COR-L47 (cell line): ENCODE data around the gene TDO2.
"Not testable (repeated sequence)": the region's sequence is repeated elsewhere in the genome, so short reads cannot be mapped to it uniquely, and the experiment has no call there.

Experiments used
- DNase-seq: peaks from one replicate; lab custom pipeline; 2025; lab: John Stamatoyannopoulos, UW

Gene TDO2

DNA sequence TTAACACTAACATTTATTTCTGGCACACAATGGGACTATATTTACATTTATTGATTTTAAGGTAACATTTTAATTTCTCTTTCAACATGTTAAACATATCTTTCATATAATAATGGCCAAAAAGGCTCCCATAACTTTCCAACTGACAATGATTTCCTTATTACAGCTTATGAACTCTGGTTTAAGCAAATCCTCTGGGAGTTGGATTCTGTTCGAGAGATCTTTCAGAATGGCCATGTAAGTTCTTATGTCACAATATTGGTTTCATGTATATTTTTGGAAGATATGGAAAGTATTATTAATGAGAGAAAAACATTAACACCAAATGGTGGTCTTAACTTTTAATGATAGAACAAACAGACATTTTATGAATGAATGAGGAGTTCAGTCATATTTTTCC is 4.1 kb downstream of the TDO2 start:
- DNase-seq, result no peak

DNA sequence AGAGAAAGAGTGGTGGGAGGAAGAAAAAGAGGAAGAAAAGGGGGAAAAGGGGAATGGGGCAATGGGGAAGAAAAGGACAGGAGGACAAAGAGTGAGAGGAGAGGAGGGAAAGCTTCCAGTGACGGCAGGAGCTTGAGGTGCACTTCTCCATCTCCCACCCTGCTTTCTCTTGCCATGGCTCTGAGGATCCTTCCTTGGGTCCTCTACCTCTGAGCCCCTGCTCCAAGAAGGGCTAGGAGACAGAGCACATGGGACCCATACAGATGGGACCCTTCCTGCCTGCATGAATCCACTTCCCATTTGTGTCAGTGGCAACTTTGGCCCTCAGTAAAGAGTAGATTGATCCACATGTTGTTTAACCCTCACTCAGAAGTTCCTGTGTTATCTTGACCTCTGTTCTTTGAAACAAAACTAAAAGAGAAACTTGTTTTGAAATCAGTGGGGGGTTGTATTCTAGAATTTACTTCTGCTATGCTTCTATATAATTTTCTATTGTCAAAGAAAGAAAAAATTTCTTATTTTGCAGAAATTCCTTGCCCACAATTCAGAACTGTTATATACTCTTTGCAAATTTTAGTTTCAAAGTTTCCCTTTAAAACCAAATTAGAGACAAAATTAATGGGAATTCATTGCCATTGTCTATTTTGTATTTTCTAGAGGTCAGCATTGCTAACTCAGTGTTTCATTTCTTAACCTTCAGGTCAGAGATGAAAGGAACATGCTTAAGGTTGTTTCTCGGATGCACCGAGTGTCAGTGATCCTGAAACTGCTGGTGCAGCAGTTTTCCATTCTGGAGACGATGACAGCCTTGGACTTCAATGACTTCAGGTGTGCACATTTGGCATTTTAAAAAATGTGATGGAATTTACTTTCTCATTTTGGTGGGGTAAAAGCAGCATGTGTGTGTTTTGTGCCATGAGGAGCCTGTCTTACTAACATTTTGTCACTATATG is 5.0 kb downstream of the TDO2 start:
- no peak for DNase-seq

- no peak for DNase-seq
Measured at GRCh38 chr4:155909615-155910226, 6.2 kb downstream of the TDO2 start.

- DNase-seq, result no peak
Measured at GRCh38 chr4:155911905-155912304, 8.4 kb downstream of the TDO2 start.

DNA sequence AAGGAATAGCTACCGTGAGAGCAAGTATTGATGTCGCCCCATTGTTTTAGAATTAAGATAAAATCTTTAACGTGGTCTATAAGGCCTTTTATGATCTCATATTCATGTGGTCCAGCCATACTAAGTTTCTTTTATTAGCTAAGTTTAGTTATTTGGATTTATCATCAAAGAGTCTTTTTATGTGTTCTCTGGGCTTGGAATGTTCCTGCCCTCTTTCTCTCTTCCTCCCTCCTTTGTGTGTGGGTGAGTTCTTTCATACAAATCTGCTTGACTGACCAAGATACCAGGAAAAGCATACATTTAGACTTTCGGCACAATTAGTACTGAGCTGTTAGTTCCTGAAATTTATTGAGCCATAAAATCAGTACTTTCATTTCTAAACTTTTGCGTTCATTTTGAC is 11.3 kb downstream of the TDO2 start:
- no peak for DNase-seq

DNA sequence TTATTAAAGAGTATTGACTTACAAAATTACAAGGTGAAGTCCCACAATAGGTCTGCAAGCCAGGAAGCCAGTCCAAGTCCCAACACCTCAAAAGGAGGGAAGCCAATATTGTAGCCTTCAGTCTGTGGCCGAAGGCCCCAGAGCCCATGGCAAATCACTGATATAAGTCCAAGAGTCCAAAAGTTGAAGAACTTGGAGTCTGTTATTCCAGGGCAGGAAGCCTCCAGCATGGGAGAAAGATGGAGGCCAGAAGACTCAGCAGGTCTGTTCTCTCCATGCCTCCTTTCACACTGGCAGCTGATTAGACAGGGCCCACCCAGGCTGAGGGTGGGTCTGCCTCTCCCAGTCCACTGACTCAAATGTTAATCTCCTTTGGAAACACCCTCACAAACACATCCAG is 18.1 kb downstream of the TDO2 start:
- no peak for DNase-seq

DNA sequence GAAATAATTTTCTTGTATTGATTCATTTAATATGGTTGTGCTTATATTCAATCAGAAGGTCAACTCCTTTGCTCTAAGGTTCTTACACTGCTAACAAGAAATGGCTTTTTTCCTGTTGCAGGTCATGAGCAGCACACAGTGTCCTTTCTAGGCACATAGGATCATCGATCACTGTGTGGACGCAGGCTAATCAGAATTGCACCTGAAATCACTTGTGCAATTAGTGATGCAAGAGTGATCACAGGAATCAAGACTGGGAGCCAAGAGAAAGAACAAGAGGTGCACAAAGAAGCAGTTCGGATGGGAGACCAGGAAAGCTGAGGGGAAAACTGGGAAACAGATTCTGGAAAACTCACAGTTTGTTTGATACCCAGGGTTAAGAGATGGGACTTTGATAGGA is 21.1 kb downstream of the TDO2 start:
- DNase-seq, result no peak

DNA sequence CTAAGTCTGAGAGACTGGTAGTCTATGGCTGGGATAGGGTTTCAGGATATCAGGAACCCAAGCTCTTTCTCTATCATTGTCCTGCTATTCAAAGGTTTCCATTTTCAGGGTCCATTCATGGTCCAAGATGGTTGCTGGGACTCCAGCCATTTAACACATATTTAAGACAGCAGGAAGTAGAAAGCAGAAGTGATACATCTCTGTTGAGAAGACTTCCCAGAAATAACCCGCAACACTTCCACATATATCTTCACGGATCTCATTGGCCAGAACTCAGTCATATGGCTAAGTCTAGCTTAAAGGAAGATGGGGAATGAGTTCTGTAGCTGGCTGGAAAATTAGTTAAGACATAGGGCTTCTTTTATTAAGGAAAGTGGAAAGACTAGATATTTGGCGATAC is 26.3 kb downstream of the TDO2 start:
- no peak for DNase-seq

DNA sequence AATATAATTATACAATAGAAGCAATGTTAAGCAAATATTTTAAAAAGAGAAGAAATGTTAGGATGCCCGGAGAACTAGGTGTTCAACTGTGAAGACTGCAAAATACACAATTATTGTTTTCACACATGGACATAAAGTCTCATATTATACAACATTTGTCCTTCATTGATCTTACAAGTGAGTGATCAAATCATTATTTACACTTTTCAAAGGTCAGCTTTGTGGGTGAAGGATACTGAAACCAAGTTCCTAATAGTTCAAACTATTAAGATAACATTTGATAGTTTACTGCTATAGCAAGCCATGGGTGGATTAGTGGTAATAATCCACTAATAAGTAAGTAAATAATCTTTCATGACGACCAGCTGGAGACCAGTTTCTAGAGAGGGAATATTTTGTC is 26.8 kb downstream of the TDO2 start:
- no peak for DNase-seq

DNA sequence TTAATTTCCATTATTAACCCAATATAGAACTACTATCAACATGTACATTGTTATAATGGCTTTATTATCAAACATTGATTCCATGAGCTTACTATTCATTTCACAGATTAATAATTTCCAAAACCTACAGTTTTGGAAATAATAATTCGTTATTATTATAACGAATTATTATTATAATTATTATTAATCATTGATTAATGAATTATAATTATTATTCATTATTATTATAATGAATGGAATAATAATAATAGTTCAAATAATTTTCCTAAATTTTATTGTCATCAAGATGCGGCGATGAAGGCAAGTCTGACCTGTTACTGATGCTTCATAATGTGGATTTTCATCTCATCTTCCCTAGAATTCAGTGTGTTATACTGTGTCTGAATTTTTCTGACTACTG is 28.1 kb downstream of the TDO2 start:
- no peak for DNase-seq

GRCh38 chr4:155934634-155935033 is 31.1 kb downstream of the TDO2 start:
- DNase-seq, result not testable (repeated sequence)

- no peak for DNase-seq
Measured at GRCh38 chr4:155935389-155935986, 32.0 kb downstream of the TDO2 start.

GRCh38 chr4:155941085-155941790 is 37.7 kb downstream of the TDO2 start:
- DNase-seq, result no peak

GRCh38 chr4:155941820-155942219 is 38.3 kb downstream of the TDO2 start:
- no peak for DNase-seq

DNA sequence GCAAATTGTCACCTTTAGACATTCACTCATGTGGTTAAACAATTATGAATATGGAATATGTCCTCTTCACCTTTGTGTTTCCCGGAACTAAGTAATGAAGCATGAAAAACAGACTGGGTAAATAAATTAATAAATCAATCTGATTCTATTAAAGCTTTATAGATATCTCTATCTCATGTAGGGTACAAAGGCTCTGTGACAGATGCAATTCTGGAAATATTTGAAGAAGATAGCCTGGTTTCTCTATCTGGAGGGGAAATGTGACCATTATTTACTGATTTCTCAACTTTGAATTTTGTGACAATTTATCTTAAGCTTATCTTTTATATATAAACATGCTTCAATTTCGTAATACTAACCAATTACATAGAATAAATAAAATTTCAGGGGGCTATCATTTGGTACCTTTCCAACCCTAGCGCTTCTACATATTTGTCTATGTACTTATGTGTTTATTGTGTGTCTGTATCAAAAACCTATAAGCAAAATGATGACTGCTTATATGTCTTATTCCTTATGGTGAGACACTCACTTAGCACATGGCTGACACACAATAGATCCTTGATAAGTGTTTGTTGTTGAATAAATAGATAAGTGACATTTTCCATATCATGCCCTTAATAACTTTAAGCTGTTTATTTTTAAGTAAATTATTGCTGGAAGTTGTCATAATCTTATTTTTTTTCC is 40.3 kb downstream of the TDO2 start:
- no peak for DNase-seq

GRCh38 chr4:155944516-155944915 is 41.0 kb downstream of the TDO2 start:
- no peak for DNase-seq

DNA sequence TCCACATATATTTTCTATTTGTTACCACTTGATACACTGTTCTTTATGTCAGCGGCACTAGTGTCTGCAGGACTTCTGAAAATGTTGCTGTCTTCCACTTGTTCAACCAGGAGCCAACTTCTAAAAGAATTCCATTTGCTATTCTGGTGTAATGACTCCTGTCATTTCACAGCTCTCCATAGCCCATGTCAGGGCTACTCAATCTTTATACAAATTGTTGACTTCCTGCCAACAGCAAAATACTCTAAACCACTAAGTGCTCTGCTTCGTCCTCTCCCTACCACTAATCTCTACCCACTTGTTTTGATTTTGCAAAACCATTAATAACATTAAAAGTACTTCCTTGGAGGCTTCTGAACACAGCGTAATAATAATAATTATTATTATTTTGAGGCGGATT is 43.0 kb downstream of the TDO2 start:
- DNase-seq, result no peak

DNA sequence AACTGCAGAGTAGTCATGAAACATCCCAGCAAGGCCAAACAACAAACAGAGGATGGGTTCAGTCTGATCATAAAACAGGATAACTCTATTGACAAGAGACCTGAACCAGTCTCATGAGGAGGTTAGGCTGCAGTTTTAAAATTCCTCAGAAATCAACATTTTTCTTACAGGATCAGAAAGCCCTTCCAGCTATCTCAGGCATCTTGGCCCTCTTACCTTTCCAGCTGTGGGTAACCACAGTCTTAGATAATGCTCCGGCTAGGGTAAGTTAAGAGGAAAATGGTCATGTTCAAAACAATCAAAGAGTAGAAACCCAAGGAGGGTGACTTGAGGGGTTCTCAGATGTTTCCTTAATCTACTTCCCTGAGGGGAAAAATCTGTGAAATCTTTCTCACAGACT is 45.0 kb downstream of the TDO2 start:
- no peak for DNase-seq

- no peak for DNase-seq
Measured at GRCh38 chr4:155950461-155950860, 47.0 kb downstream of the TDO2 start.

DNA sequence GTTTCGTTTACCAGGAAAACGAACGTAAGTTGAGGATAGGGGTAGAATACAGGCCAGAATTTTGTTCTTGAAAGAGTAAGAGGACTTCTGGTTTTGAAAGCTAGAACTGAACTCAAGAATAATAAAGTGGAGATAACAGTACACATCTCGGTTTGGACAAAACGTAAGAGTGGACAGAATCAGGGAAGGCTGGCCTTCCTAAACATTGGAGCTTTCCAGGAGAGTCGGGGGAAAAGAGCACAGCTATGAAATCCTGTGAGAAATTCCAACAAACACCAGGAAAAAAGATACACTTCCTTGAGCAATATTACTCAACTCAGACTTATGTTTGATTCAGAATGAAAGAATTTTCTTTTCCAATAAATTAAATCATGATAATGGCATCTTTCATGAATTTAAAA is 49.0 kb downstream of the TDO2 start:
- no peak for DNase-seq

- DNase-seq, result peak; percentile 72
Measured at GRCh38 chr4:155953151-155954117, 49.9 kb downstream of the TDO2 start, which contains the start of gene CTSO. CTSO (minus strand) TSS chr4:155953866; CDS start chr4:155953847, 19 bp downstream.
